Measurements from ENCODE around the gene GPATCH3. TPM values are rescaled to one million over a fixed set of nuclear protein-coding genes. Genes with fewer than 3 reads are reported as not detected.

Gene GPATCH3
- total RNA-seq, 2 experiments from 2014 or later: 7.9 to 8.5 TPM

DNA sequence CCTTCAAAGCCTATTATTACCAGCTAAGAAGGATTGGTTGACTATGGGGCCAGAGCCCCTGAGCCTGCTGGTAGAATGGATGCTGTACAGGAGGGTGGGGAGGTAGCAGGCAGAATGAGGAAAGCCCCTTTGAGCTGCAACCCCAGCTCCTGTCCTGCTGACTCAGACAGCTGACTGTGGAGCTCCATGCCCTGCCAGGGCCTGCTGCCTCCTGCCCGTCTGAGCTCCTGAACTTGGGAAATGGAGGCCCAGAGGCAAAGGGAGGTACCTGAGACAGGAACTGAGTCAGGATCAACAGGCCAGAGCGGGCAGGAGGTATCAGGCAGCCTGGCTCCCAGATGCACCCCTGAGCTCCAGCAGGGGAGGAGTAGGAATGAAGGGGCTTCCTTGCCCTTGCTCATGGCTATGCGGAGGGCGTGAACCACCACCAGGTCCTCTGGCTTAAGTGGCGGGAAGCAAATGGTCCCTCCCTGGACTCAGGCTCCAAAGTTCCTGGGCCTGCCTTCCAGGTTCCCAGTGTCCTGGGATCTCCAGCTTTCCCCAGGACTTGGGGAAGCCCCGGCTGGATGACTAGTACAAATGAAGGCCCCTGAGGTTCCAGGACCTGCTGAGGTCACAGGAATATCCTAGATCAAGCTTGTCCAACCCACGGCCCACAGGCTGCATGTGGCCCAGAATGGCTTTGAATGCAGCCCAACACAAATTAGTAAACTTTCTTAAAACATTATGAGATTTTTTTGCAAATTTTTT is 41.2 kb downstream of the GPATCH3 start:
- Mint-ChIP-seq H3K36me3 (ENCODE audit: low read depth) (peaks cover 14% of the 10 kb centered on the region), H3K4me1 (ENCODE audit: low read depth) (peaks cover 18% of the 10 kb centered on the region), H3K27ac (no peak overlapping the region), H3K27me3 (ENCODE audit: low read depth) (no peaks in the 10 kb centered on the region), H3K4me3 (no peak overlapping the region), H3K9me3 (no peaks in the 10 kb centered on the region)
- CTCF ChIA-PET: interaction anchor here (0.7 to 2.1 kb wide), 7 partner anchors 10 to 257 kb away, joined by 3 to 9 read pairs (median 4); no protein-coding TSS in a partner anchor
- intact Hi-C loops (cut with micrococcal nuclease): no loop called here
- DNase-seq: no peak

DNA sequence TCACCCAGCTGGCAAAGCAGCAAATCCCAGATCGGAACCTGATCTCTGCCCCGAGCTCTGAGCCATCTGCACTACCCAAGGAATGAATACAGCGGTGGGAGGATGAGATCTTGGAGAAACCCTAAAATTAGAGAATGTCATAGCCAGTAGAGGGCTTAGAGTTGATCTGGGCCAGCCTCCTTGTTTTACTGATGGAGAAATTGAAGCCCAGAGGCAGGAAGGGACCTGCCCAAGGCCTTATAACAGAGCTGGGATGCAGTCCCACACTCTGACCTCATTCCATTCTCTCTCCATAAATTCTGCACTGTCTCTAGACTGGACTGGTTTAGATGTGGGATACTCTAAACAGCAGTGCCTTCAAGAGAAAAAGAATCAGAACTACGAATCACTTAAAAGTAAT is 42.1 kb downstream of the GPATCH3 start:
- peaks cover 11% of the 10 kb centered on the region for H3K4me1 Mint-ChIP-seq (ENCODE audit: low read depth)
- intact Hi-C loops (cut with micrococcal nuclease): no loop called here
- H3K9me3 Mint-ChIP-seq: no peaks in the 10 kb centered on the region
- H3K27me3 Mint-ChIP-seq (ENCODE audit: low read depth): no peaks in the 10 kb centered on the region
- DNase-seq: no peak
- H3K4me3 Mint-ChIP-seq: no peak overlapping the region
- peaks cover 20% of the 10 kb centered on the region for H3K36me3 Mint-ChIP-seq (ENCODE audit: low read depth)
- CTCF ChIA-PET: interaction anchor here (0.9 to 2.1 kb wide), 3 partner anchors 9 to 46 kb away, joined by 3 to 7 read pairs (median 4); no protein-coding TSS in a partner anchor
- H3K27ac Mint-ChIP-seq: no peak overlapping the region

DNA sequence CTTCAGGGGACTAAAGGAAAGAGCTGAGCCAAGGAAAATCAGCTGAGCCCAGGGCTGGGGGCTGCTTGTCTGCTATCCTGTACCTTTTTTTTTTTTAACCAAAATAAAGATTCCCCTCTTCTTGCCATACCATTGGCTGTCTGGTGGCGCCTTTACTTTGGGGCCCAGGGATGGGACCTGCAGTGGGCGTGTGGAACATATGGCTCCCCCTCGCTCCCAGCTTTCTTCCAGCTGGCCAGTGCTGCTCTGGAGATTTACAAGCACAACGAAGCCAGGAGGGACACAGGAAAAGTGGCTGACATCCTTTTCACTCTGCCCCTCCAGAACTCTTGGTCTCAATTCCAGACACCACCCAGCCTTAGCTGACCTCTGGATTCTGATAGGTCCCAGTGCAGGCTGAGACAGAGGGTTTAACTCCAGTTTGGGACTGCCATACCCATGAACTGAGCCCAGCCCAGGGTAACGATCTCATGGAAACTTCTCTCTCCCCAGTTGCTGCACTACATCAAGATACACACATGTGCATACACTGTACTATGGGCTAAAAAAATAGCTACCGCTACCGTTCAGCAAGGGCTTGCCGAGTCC is 42.7 kb downstream of the GPATCH3 start:
- Mint-ChIP-seq H3K4me3 (no peak overlapping the region), H3K36me3 (ENCODE audit: low read depth) (peaks cover 26% of the 10 kb centered on the region), H3K9me3 (no peaks in the 10 kb centered on the region), H3K27me3 (ENCODE audit: low read depth) (no peaks in the 10 kb centered on the region), H3K4me1 (ENCODE audit: low read depth) (peaks cover 6% of the 10 kb centered on the region), H3K27ac (no peak overlapping the region)
- intact Hi-C loops (cut with micrococcal nuclease): no loop called here
- no peak for DNase-seq
- CTCF ChIA-PET: interaction anchor here (0.7 to 2.1 kb wide), 4 partner anchors 8 to 256 kb away, joined by 3 to 7 read pairs (median 4); no protein-coding TSS in a partner anchor

DNA sequence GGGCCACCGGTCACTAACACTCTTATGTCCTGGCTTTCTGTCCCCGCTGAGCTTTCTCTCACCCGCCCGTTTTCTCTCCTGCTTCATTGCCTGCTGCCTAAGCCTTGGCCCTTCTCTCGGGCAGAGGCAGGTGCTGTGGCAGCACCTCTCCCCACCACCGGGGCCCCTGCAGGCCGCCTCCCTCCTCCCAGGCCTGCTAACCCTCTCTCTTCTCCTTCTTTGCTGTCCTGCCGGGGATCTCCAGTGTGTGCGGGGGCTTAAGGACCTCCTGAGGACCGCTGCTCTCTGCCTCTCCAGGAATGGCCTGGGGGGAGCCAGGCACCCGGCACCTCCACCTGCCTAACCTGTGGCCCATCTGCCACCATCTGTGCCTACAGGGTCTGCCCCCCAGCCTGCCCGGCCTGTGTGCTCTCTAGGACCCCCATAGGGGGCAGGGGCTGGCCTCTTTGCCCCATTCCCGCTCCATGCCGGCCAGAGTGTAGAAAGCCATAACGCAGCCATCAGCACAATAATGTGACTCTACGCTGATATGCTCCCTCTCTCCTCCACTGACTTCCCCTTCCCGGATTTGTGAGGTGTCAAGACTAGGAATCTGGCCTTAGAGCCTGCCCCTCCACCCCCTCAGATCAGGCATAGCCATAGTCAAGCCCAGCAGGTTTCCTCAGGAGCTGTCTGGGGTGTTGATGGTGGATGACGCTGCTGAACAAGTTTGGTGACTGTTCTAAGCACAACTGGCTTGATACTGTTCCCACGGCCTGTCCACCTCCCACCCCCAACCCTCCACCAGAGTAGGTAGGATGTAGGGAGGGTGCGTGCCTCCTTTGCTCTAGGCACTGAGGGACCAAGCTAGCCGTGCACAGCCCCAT is 43.4 kb downstream of the GPATCH3 start:
- no peak overlapping the region for H3K27ac Mint-ChIP-seq

DNA sequence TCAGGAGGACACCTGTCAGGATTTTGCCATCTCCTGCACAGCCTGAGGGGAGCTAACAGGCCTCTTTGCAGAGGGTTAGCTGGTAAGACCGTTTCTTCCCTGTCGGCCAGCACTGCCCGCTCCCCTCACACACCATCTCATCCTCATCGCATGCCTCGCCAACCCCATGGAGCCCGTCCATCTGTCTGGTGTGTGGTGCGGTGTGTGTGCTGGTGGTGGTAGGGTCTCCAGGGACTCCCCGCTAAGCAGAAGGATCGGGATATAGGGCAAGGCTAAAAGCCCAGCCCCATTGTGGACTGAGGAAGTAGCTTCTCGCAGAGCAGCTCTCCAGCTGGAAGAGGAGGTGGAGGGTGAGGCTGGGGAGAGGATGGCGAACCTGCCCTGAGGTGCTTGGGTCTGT is 44.1 kb downstream of the GPATCH3 start:
- Mint-ChIP-seq H3K9me3 (no peaks in the 10 kb centered on the region), H3K4me1 (ENCODE audit: low read depth) (no peaks in the 10 kb centered on the region), H3K27me3 (ENCODE audit: low read depth) (no peaks in the 10 kb centered on the region), H3K36me3 (ENCODE audit: low read depth) (peaks cover 34% of the 10 kb centered on the region), H3K27ac (peak overlapping the region; percentile 25), H3K4me3 (no peak overlapping the region)
- no peak for DNase-seq
- intact Hi-C loops (cut with micrococcal nuclease): no loop called here
- CTCF ChIA-PET: interaction anchor here (1.3 to 1.4 kb wide), 2 partner anchors 12 to 22 kb away, joined by 3 to 4 read pairs; no protein-coding TSS in a partner anchor

More for the DNA sequence above, 43.4 kb downstream of the GPATCH3 start:
- no peaks in the 10 kb centered on the region for H3K27me3 Mint-ChIP-seq (ENCODE audit: low read depth)
- no peak overlapping the region for H3K4me3 Mint-ChIP-seq
- H3K36me3 Mint-ChIP-seq (ENCODE audit: low read depth): peaks cover 29% of the 10 kb centered on the region
- CTCF ChIA-PET: interaction anchor here (0.7 to 1.4 kb wide), 4 partner anchors 8 to 255 kb away, joined by 3 to 4 read pairs (median 4); no protein-coding TSS in a partner anchor
- DNase-seq: no peak
- H3K9me3 Mint-ChIP-seq: no peaks in the 10 kb centered on the region
- H3K4me1 Mint-ChIP-seq (ENCODE audit: low read depth): peaks cover under 1% of the 10 kb centered on the region
- intact Hi-C loops (cut with micrococcal nuclease): no loop called here

DNA sequence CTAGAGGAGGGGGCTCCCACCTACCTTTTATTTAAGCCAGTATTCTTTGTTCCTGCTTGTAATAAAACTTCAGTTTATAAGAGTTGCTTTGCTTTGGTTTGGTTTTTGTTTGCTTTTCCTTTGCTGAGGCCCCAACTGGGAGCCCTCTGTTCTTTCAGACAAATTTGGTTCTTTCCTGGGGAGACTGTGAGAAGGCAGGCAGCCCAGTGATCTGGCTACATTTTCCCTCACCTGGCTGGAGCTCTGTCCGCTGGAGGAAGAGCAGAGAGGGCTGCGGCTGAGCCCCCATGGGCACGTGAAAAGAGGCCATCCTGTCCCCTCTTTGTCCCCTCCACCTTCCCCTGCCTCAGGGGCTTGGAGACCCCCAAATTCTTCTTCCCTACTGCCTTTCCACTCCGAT is 44.6 kb downstream of the GPATCH3 start:
- no peak overlapping the region for H3K4me3 Mint-ChIP-seq
- peaks cover 38% of the 10 kb centered on the region for H3K36me3 Mint-ChIP-seq (ENCODE audit: low read depth)
- no peaks in the 10 kb centered on the region for H3K9me3 Mint-ChIP-seq
- DNase-seq: no peak
- no peaks in the 10 kb centered on the region for H3K4me1 Mint-ChIP-seq (ENCODE audit: low read depth)
- intact Hi-C loops (cut with micrococcal nuclease): no loop called here
- CTCF ChIA-PET: interaction anchor here (1.3 to 1.4 kb wide), 2 partner anchors 12 to 23 kb away, joined by 3 to 4 read pairs; no protein-coding TSS in a partner anchor
- H3K27me3 Mint-ChIP-seq (ENCODE audit: low read depth): no peaks in the 10 kb centered on the region
- peak overlapping the region; percentile 25 for H3K27ac Mint-ChIP-seq

DNA sequence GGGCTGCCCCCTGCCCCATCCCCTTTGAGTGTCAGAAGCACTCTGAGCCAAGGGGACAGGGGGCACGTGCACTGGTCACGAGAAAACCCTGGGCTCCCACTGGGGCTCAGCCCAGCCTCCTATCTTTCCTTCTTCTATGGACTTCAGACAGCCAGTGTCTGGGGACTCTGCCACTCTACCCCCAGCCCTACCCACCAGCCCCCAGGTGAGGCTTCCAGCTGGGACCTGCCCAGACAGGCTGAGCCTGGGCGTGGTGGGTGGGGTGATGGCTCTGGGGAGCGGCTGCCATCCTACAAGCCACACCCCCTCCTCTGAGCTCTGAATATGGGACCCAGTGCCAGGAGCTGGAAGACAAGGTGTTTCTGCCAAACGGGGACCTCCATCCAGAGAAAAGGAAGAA is 45.4 kb downstream of the GPATCH3 start:
- intact Hi-C loops (cut with micrococcal nuclease): no loop called here
- H3K4me1 Mint-ChIP-seq (ENCODE audit: low read depth): no peaks in the 10 kb centered on the region
- no peak for DNase-seq
- H3K36me3 Mint-ChIP-seq (ENCODE audit: low read depth): peaks cover 44% of the 10 kb centered on the region
- CTCF ChIA-PET: interaction anchor here (0.5 kb wide), 1 partner anchor 15 kb away, joined by 3 read pairs; no protein-coding TSS in a partner anchor
- H3K9me3 Mint-ChIP-seq: no peaks in the 10 kb centered on the region
- no peak overlapping the region for H3K27ac Mint-ChIP-seq
- H3K27me3 Mint-ChIP-seq (ENCODE audit: low read depth): no peaks in the 10 kb centered on the region
- no peak overlapping the region for H3K4me3 Mint-ChIP-seq

DNA sequence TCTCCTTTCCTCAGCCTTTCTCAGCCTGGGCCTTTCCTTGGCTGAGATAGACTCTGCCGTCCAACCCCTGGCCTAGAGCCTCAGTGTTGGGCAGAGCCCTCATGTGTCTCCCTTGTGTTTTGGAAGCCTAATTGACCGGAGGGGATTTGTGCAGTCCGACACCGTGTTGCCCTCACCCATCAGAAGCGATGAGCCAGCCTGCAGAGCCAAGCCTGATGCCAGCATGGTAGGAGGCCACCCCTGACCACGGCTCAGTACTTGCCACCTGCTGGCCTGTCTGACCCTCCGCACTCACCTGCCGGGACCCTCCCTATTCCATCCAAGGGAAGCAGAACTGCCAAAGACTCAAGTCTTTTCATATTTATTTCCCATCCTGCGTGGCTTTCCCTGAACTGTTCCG is 46.7 kb downstream of the GPATCH3 start:
- CTCF ChIA-PET: no interaction called here
- H3K4me1 Mint-ChIP-seq (ENCODE audit: low read depth): no peaks in the 10 kb centered on the region
- H3K27ac Mint-ChIP-seq: peak overlapping the region; percentile 46
- intact Hi-C loops (cut with micrococcal nuclease): loop anchor here (1.0 kb wide), 1 partner anchor 25 kb away; no protein-coding TSS in a partner anchor
- H3K9me3 Mint-ChIP-seq: no peaks in the 10 kb centered on the region
- DNase-seq: no peak
- peaks cover 48% of the 10 kb centered on the region for H3K36me3 Mint-ChIP-seq (ENCODE audit: low read depth)
- no peaks in the 10 kb centered on the region for H3K27me3 Mint-ChIP-seq (ENCODE audit: low read depth)
- H3K4me3 Mint-ChIP-seq: no peak overlapping the region

DNA sequence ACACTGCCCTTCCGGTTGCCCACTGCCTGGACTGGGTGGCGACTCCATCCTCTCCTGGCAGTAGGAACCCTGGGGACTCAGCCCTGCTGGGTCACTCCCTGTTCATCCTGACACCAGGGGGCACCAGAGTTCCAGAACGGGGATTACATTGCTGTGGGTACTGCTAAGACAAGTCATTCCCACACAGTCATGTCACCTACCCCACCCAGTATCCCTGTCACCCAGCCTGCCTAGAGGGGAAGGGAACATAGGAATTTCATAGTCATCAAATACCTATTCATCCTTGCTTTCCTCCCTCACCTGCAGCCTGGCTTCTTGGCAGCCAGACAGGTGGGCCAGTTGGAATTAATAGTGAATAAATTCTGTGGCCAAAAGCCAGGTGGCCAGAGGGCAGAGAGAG is 47.1 kb downstream of the GPATCH3 start:
- intact Hi-C loops (cut with micrococcal nuclease): loop anchor here (1.0 kb wide), 1 partner anchor 25 kb away; no protein-coding TSS in a partner anchor
- no peak overlapping the region for H3K4me3 Mint-ChIP-seq
- no peak overlapping the region for H3K27ac Mint-ChIP-seq
- CTCF ChIA-PET: no interaction called here
- H3K36me3 Mint-ChIP-seq (ENCODE audit: low read depth): peaks cover 52% of the 10 kb centered on the region
- DNase-seq: peak; percentile 88
- H3K27me3 Mint-ChIP-seq (ENCODE audit: low read depth): no peaks in the 10 kb centered on the region
- no peaks in the 10 kb centered on the region for H3K9me3 Mint-ChIP-seq
- no peaks in the 10 kb centered on the region for H3K4me1 Mint-ChIP-seq (ENCODE audit: low read depth)

DNA sequence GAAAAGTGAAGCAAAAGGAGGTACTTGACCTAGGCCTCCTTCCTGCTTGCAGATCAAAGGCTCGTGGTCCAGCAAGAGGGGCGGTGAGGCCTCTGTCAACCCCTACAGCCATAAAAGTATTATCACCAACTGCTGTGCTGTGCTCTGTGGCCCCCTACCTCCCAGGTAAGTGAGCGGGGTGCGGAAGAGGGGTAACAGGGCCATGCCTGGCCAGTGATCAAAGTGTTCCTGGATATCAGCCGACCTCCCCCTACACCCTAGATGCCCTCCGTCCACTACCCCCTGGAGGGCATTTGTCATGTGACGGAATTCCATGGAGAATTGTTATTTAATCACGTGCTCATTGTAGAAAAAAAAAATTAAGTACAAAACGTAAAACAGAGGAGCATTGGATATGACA is 47.6 kb downstream of the GPATCH3 start:
- Mint-ChIP-seq H3K27ac (no peak overlapping the region), H3K9me3 (no peaks in the 10 kb centered on the region), H3K27me3 (ENCODE audit: low read depth) (no peaks in the 10 kb centered on the region), H3K4me3 (no peak overlapping the region), H3K4me1 (ENCODE audit: low read depth) (no peaks in the 10 kb centered on the region), H3K36me3 (ENCODE audit: low read depth) (peaks cover 54% of the 10 kb centered on the region)
- intact Hi-C loops (cut with micrococcal nuclease): loop anchor here (1.0 kb wide), 1 partner anchor 26 kb away; no protein-coding TSS in a partner anchor
- DNase-seq: no peak
- CTCF ChIA-PET: interaction anchor here (0.6 kb wide), 1 partner anchor 9 kb away, joined by 3 read pairs; no protein-coding TSS in a partner anchor

DNA sequence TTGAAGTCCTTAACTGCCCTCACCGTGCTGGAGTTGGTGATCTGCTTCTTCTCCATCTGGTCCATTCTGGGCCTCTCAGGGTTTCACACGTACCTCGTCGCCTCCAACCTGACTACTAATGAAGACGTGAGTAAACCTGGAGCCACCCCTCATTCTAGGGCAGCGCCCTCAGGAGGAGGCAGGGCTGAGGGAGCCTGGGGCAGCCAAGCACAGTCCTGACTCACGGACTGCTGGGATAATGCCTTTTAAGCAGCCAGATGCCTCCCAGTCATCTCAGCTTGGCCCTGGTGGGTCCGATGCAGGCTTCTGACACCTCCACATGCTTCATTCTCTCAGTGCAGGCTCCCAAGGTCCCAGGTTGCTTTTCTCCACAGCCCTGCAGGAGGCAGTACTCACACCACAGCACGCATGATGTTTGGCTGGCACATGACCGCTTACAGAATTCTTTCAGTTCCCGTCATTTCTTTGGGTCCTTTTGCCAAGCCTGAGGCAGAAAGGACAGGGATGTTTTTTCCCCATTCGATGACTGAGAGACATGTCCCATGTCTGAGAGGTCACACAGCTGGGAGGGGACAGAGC is 49.1 kb downstream of the GPATCH3 start:
- no peak overlapping the region for H3K4me3 Mint-ChIP-seq
- intact Hi-C loops (cut with micrococcal nuclease): no loop called here
- peaks cover 58% of the 10 kb centered on the region for H3K36me3 Mint-ChIP-seq (ENCODE audit: low read depth)
- no peak for DNase-seq
- no peaks in the 10 kb centered on the region for H3K9me3 Mint-ChIP-seq
- no peaks in the 10 kb centered on the region for H3K27me3 Mint-ChIP-seq (ENCODE audit: low read depth)
- no peak overlapping the region for H3K27ac Mint-ChIP-seq
- H3K4me1 Mint-ChIP-seq (ENCODE audit: low read depth): no peaks in the 10 kb centered on the region
- CTCF ChIA-PET: interaction anchor here (1.0 to 1.7 kb wide), 3 partner anchors 14 to 60 kb away, joined by 3 to 6 read pairs (median 3); no protein-coding TSS in a partner anchor
